OCI-LY1 (cell line): Measurements from ENCODE around the gene RPRD1A.
"Not testable (repeated sequence)": the region's sequence is repeated elsewhere in the genome, so short reads cannot be mapped to it uniquely, and the experiment has no call there.

ENCODE experiments used
- H2AFZ ChIP-seq: fragments of 200-600 bp; sonication (generic), shearing (Covaris generic); 2 replicates; pipeline ENCODE4 v1.6.0; 2014; ENCODE audit warnings: antibody characterized with exemption, mild to moderate bottlenecking, low read length
- H3F3A ChIP-seq: fragments of 200-600 bp; sonication (generic), shearing (Covaris generic); 2 replicates; pipeline ENCODE4 v1.6.0; 2014; ENCODE audit warnings: mild to moderate bottlenecking, antibody characterized with exemption, low read length, moderate library complexity; ENCODE audit not compliant: insufficient read depth
- H3K27ac ChIP-seq: fragments of 200-600 bp; sonication (generic); 2 replicates; pipeline ENCODE4 v1.5.1; 2014; ENCODE audit warnings: low read length, mixed run types, mild to moderate bottlenecking, low read depth; ENCODE audit not compliant: poor library complexity, severe bottlenecking
- H3K27me3 ChIP-seq: fragments of 200-600 bp; sonication (generic); 2 replicates; pipeline ENCODE4 v1.6.0; 2014; ENCODE audit warnings: antibody characterized with exemption, mild to moderate bottlenecking, low read length, moderate library complexity; ENCODE audit not compliant: insufficient read depth
- H3K36me3 ChIP-seq: fragments of 200-600 bp; sonication (generic); 2 replicates; pipeline ENCODE4 v1.6.1; 2014; ENCODE audit warnings: mild to moderate bottlenecking, antibody characterized with exemption, low read length, moderate library complexity, mixed read lengths; ENCODE audit not compliant: insufficient read depth
- H3K4me1 ChIP-seq: fragments of 200-600 bp; sonication (generic); 2 replicates; pipeline ENCODE4 v1.5.1; 2014; ENCODE audit warnings: mild to moderate bottlenecking, low read length, moderate library complexity; ENCODE audit not compliant: insufficient read depth, severe bottlenecking
- H3K4me2 ChIP-seq: fragments of 200-600 bp; sonication (generic), shearing (Covaris generic); 2 replicates; pipeline ENCODE4 v1.6.1; 2014; ENCODE audit warnings: low read length
- H3K4me3 ChIP-seq: fragments of 200-600 bp; sonication (generic); 2 replicates; pipeline ENCODE4 v1.5.1; 2014; ENCODE audit warnings: low read length, low read depth, mild to moderate bottlenecking, mixed read lengths; ENCODE audit not compliant: poor library complexity, severe bottlenecking
- H3K79me2 ChIP-seq: fragments of 200-600 bp; shearing (Covaris generic); 2 replicates; pipeline ENCODE4 v1.6.1; 2016; ENCODE audit warnings: mixed run types, low read length, mixed read lengths; ENCODE audit not compliant: insufficient read depth
- H3K9ac ChIP-seq: fragments of 200-600 bp; sonication (generic), shearing (Covaris generic); 2 replicates; pipeline ENCODE4 v1.6.1; 2014; ENCODE audit warnings: mild to moderate bottlenecking, low read length, mixed read lengths
- H3K9me2 ChIP-seq: fragments of 200-600 bp; sonication (generic), shearing (Covaris generic); 2 replicates; pipeline ENCODE4 v1.6.1; 2014; ENCODE audit warnings: low read depth, mild to moderate bottlenecking, low read length, mixed read lengths
- H3K9me3 ChIP-seq: fragments of 200-600 bp; shearing (Covaris generic); 2 replicates; pipeline ENCODE4 v1.6.1; 2014; ENCODE audit warnings: low read length, mixed read lengths
- H4K20me1 ChIP-seq: fragments of 200-600 bp; sonication (generic), shearing (Covaris generic); 2 replicates; pipeline ENCODE4 v1.6.0; 2016; ENCODE audit warnings: mild to moderate bottlenecking, low read length; ENCODE audit not compliant: insufficient read depth
- CTCF ChIP-seq: fragments of 200-600 bp; sonication (generic), shearing (Covaris generic); IDR thresholded peaks from 2 replicates; pipeline ENCODE4 v1.5.1; 2017; ENCODE audit warnings: mild to moderate bottlenecking, antibody characterized with exemption, low read length, moderate library complexity, mixed read lengths
- EZH2 ChIP-seq: fragments of 200-600 bp; sonication (generic), shearing (Covaris generic); IDR thresholded peaks from 2 replicates; pipeline ENCODE4 v1.8.0; 2017; ENCODE audit warnings: borderline replicate concordance, mixed run types, mild to moderate bottlenecking, antibody characterized with exemption, low read length, moderate library complexity, mixed read lengths

Gene RPRD1A

DNA sequence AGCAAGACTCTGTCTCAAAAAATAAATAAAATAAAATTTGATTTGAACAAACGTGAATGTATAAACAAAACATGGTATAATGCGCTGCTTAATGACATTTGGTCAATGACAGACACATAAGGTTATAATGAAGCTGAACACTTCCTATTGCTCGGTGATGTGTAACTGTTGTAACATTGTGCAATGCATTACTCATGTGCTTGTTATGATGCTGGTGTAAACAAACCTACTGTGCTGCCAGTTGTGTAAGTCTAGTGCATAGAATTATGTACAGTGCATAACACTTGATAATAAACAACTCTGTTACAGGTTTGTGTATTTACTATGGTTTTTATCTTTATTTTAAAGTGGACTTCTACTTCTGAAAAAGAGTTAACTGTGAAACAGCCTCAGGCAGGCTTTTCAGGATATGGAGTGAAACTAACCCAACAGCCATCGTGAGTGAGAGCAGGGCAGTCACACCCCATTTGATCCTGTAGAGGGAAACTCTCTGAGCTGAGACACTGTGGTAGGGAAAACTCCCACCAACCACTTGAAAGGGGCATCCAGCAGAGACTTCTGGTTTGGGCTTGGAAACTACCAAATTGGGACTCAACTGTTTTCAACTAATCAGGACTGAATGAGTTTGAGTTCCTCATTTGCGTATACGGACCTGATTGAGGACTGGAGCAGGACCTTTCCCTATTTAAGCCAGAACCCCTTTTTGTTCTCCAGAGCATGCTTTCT lies 8.7 kb upstream of the RPRD1A start:
- Histone ChIP-seq H3K4me1 (no peaks in the 10 kb centered on the region), H3K27me3 (no peaks in the 10 kb centered on the region; the same call in 1 of the 2 replicates), H3K36me3 (no peaks in the 10 kb centered on the region), H3K9me2 (no peaks in the 10 kb centered on the region), H3K4me2 (no peak overlapping the region), H3K4me3 (no peak overlapping the region), H3K27ac (no peak overlapping the region), H4K20me1 (no peaks in the 10 kb centered on the region), H2AFZ (no peak overlapping the region), H3K79me2 (no peaks in the 10 kb centered on the region), H3K9me3 (0 out of 2 replicates have a peak, but pooled peaks cover under 1% of the 10 kb centered on the region), H3K9ac (no peak overlapping the region), H3F3A (no peaks in the 10 kb centered on the region)
- no peak for TF ChIP-seq EZH2
- no peak for TF ChIP-seq CTCF

DNA sequence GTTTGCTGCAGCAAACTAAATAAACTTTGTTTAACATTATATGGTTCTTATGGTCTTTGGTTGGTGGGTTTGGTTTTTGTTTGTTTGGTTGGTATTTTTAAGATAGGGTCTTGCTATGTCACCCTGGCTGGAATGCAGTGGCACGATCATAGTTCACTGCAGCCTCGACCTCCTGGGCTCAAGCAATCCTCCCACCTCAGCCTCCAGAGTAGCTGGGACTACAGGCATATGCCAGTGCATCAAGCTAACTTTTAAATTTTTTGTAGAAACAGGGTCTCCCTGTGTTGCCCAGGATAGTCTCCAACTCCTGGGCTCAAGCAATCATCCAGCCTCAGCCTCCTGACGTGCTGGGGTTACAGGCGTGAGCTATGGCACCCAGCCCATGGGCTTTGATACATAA lies 7.1 kb upstream of the RPRD1A start:
- Histone ChIP-seq H3F3A (no peaks in the 10 kb centered on the region), H3K9ac (no peak overlapping the region), H3K27ac (no peak overlapping the region), H3K4me1 (no peaks in the 10 kb centered on the region), H3K36me3 (no peaks in the 10 kb centered on the region), H3K9me3 (no peaks in the 10 kb centered on the region), H3K27me3 (no peaks in the 10 kb centered on the region; the same call in 1 of the 2 replicates), H3K79me2 (no peaks in the 10 kb centered on the region), H4K20me1 (no peaks in the 10 kb centered on the region), H3K9me2 (no peaks in the 10 kb centered on the region), H3K4me3 (no peak overlapping the region), H3K4me2 (no peak overlapping the region), H2AFZ (no peak overlapping the region)
- TF ChIP-seq CTCF (no peak), EZH2 (no peak)

DNA sequence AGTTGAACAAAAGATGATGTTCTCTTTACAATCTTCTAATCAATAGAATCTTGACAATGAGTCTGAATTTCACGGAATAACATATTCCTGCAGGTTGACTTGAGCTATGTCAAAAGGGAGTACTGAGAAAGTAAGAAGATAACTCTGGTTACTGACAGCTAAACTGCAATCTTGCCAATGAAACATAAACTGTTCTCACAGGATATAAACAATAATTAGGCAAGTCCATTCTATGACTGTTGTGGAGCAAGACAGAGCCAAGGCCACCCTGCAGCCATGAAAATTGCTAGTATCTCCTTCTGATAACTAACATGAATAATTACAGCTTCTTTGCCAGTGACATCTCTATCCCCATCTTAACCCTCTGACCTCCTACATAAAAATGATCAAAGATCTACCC lies 6.3 kb upstream of the RPRD1A start:
- Histone ChIP-seq H3F3A (no peaks in the 10 kb centered on the region), H3K4me1 (no peaks in the 10 kb centered on the region), H3K9ac (no peak overlapping the region), H3K9me3 (no peaks in the 10 kb centered on the region), H3K27me3 (no peaks in the 10 kb centered on the region; the same call in 1 of the 2 replicates), H3K79me2 (no peaks in the 10 kb centered on the region), H3K27ac (no peak overlapping the region), H2AFZ (no peak overlapping the region), H3K4me2 (no peak overlapping the region), H3K4me3 (no peak overlapping the region), H4K20me1 (no peaks in the 10 kb centered on the region), H3K9me2 (no peaks in the 10 kb centered on the region), H3K36me3 (no peaks in the 10 kb centered on the region)
- TF ChIP-seq EZH2: no peak
- TF ChIP-seq CTCF: no peak

DNA sequence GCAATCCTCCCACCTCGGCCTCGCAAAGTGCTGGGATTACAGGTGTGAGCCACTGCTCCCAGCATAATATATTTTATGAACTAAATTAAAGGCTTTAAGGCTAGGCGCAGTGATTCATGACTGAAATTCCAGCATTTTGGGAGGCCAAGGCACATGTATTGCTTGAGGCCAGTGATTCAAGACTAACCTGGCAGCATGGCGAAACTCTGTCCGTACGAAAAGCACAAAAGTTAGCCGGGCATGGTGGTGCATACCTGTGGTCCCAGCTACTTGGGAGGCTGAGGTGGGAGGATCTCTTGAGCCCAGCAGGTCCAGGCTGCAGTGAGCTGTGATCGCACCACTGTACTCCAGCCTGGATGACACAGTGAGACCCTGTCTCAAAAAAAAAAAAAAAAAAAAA lies 5.0 kb upstream of the RPRD1A start:
- not testable (repeated sequence) for H2AFZ ChIP-seq, H3K9ac ChIP-seq, H3F3A ChIP-seq, H3K4me3 ChIP-seq, H3K27ac ChIP-seq, H3K4me1 ChIP-seq, H3K79me2 ChIP-seq, H3K36me3 ChIP-seq, H3K9me3 ChIP-seq, H3K4me2 ChIP-seq, H3K27me3 ChIP-seq, H3K9me2 ChIP-seq, H4K20me1 ChIP-seq
